HepG2 (cell line): ENCODE measurements around the gene NOSIP. TPM values are rescaled to one million over a fixed set of nuclear protein-coding genes. Genes with fewer than 3 reads are reported as not detected.

Source experiments
- ASH2L ChIP-seq: fragments of 300-600, 200-600 bp; sonication (generic); IDR thresholded peaks from 2 replicates; pipeline ENCODE4 v1.7.0; 2017; ENCODE audit warnings: low read depth, mild to moderate bottlenecking, moderate library complexity, mixed read lengths, low read length; ENCODE audit not compliant: insufficient read length
- CREB1 ChIP-seq, 2 experiments: fragments of 450-650 bp in 1 of 2; IDR thresholded peaks; 2 replicates each; pipeline ENCODE4 v1.6.1; 2016 to 2017; ENCODE audit warnings: control low read depth in 1 of 2, mild to moderate bottlenecking in 1 of 2, missing compliant biosample characterization in 1 of 2, missing genetic modification characterization in 1 of 2
- FOXK1 ChIP-seq: sonication (generic); formaldehyde crosslinking; IDR thresholded peaks from 2 replicates; pipeline ENCODE4 v1.4.0; 2020; ENCODE audit warnings: low read depth, missing genetic modification reagents, borderline replicate concordance
- HDAC6 ChIP-seq: fragments of 200-600 bp; sonication (generic); IDR thresholded peaks from 2 replicates; pipeline ENCODE4 v1.7.0; 2017; ENCODE audit warnings: mild to moderate bottlenecking, antibody characterized with exemption, low read length, low read depth
- IRF2 ChIP-seq: IDR thresholded peaks from 2 replicates; pipeline ENCODE4 v1.6.1; 2018; ENCODE audit warnings: missing genetic modification reagents, missing compliant biosample characterization
- JUND ChIP-seq: sonication (generic); formaldehyde crosslinking; IDR thresholded peaks from 2 replicates; pipeline ENCODE4 v1.8.0; 2022; ENCODE audit warnings: mild to moderate bottlenecking, missing genetic modification reagents
- KLF12 ChIP-seq: sonication (generic); formaldehyde crosslinking; IDR thresholded peaks from 2 replicates; pipeline ENCODE4 v1.4.0; 2020; ENCODE audit warnings: missing genetic modification reagents, borderline replicate concordance
- MYC ChIP-seq: sonication (generic); formaldehyde crosslinking; IDR thresholded peaks from 2 replicates; pipeline ENCODE4 v1.9.0; 2021; ENCODE audit warnings: missing genetic modification reagents, borderline replicate concordance
- NFKBIZ ChIP-seq: IDR thresholded peaks from 2 replicates; pipeline ENCODE4 v1.6.1; 2018; ENCODE audit warnings: missing genetic modification reagents, missing compliant biosample characterization
- PAX8 ChIP-seq: sonication (generic); formaldehyde crosslinking; IDR thresholded peaks from 2 replicates; pipeline ENCODE4 v1.8.0; 2022; ENCODE audit warnings: mild to moderate bottlenecking, missing genetic modification reagents, borderline replicate concordance
- RBM22 ChIP-seq: fragments of 200-400 bp; formaldehyde crosslinking; optimal IDR thresholded peaks from 2 replicates; pipeline ENCODE3; 2017; ENCODE audit warnings: mild to moderate bottlenecking, low read length, moderate library complexity
- REL ChIP-seq: sonication (generic); formaldehyde crosslinking; conservative IDR thresholded peaks from 2 replicates; pipeline ENCODE4 v1.8.0; 2022; ENCODE audit warnings: mild to moderate bottlenecking, missing genetic modification reagents, moderate library complexity
- REXO4 ChIP-seq: sonication (generic); formaldehyde crosslinking; IDR thresholded peaks from 2 replicates; pipeline ENCODE4 v1.8.0; 2022; ENCODE audit warnings: missing genetic modification reagents, mild to moderate bottlenecking, borderline replicate concordance
- SMAD3 ChIP-seq: sonication (generic); formaldehyde crosslinking; IDR thresholded peaks from 2 replicates; pipeline ENCODE4 v1.4.0; 2020; ENCODE audit warnings: missing genetic modification reagents
- YEATS2 ChIP-seq: sonication (generic); formaldehyde crosslinking; IDR thresholded peaks from 2 replicates; pipeline ENCODE4 v1.4.0; 2020; ENCODE audit warnings: missing genetic modification reagents, borderline replicate concordance
- ZBTB49 ChIP-seq: sonication (generic); formaldehyde crosslinking; IDR thresholded peaks from 2 replicates; pipeline ENCODE4 v1.4.0; 2020; ENCODE audit warnings: missing genetic modification reagents, borderline replicate concordance
- ZNF20 ChIP-seq: sonication (generic); formaldehyde crosslinking; IDR thresholded peaks from 2 replicates; pipeline ENCODE4 v1.4.0; 2020; ENCODE audit warnings: mild to moderate bottlenecking, moderate library complexity, missing genetic modification reagents
- ZNF251 ChIP-seq: sonication (generic); formaldehyde crosslinking; IDR thresholded peaks from 2 replicates; pipeline ENCODE4 v1.9.0; 2021; ENCODE audit warnings: mild to moderate bottlenecking, missing genetic modification reagents
- ZNF256 ChIP-seq: sonication (generic); formaldehyde crosslinking; conservative IDR thresholded peaks from 2 replicates; pipeline ENCODE4 v1.4.0; 2020; ENCODE audit warnings: missing genetic modification reagents
- ZNF280D ChIP-seq: sonication (generic); formaldehyde crosslinking; IDR thresholded peaks from 2 replicates; pipeline ENCODE4 v1.5.1; 2020; ENCODE audit warnings: mild to moderate bottlenecking, missing genetic modification reagents
- polyA plus RNA-seq, 8 experiments: library from polyadenylated mRNA; depleted of rRNA in 3 of 8; stranded (reverse) in 7 of 8; unstranded in 1 of 8; fragments of >200 nt; fragmentation: Illumina TruSeq in 4 of 8; extraction: Trizol in 4 of 8; gene quantifications; 2 replicates each; pipeline versions ENCODE4 v1.2.1 to v1.2.3, GENCODE V29; 2011 to 2016; ENCODE audit warnings: low read depth in 4 of 8, missing spikeins in 1 of 8, mixed read lengths in 1 of 8; ENCODE audit not compliant: insufficient read depth in 1 of 8
- total RNA-seq, 5 experiments: library from RNA; depleted of rRNA; stranded (reverse); fragments of >200 nt; fragmentation: Illumina TruSeq; extraction: Trizol; gene quantifications; 2 replicates each; pipeline ENCODE4 v1.2.3, GENCODE V29; 2016; ENCODE audit warnings: low read depth in 1 of 5
- TF ChIP-seq, protein P1 (sequence below): sonication (generic); formaldehyde crosslinking; IDR thresholded peaks from 2 replicates; pipeline ENCODE4 v1.8.1; 2023; ENCODE audit warnings: missing genetic modification reagents, mild to moderate bottlenecking, borderline replicate concordance
- TF ChIP-seq, protein P2 (sequence below): sonication (generic); formaldehyde crosslinking; IDR thresholded peaks from 2 replicates; pipeline ENCODE4 v1.4.0; 2020; ENCODE audit warnings: missing genetic modification reagents

NOSIP gene
- total and polyA plus RNA-seq, 2 of the 13 experiments (the other 11 are each of a cell fraction or from before 2014, with no cell fraction given) = 54.3 to 78.0 TPM

DNA sequence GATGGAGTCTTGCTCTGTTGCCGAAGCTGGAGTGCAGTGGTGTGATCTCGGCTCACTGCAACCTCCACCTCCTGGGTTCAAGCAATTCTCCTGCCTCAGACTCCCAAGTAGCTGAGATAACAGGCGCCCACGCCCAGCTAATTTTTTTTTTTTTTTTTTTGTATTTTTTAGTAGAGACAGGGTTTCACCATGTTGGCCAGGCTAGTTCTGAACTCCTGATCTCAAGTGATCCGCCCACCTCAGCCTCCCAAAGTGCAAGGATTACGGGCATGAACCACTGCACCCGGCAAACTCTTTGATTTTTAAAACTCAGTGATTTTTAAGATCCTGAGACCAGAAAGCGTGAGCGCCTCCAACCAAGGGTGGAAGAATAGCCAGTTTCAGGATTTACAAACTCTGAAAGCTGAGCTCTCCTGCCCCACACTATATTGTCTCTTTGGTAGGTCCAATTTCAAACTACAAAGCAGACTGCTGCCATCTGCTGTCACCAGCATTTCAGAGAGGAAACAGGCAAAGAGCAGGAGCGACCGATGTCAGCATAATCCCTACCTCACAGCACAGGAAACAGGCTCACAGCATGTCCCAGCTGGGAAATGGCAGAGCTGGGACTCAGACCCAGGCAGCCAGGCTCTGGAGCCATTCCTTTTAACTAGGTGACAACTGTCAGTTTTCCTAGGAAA is 9.2 kb downstream of the NOSIP start (continued):
- TF ChIP-seq HDAC6 (no peak), ZNF20 (no peak), CREB1 (IDR thresholded peaks at IDR 0.05) (no peak), CREB1 (CRISPR knock-in tag; IDR thresholded peaks at IDR 0.05) (no peak), YEATS2 (CRISPR knock-in tag) (no peak; the same call in 1 of the 2 replicates), FOXK1 (CRISPR knock-in tag) (peak; percentile 36; the same call in 1 of the 2 replicates), RBM22 (no peak), NFKBIZ (CRISPR knock-in tag) (no peak), REL (CRISPR knock-in tag) (no peak), REXO4 (CRISPR knock-in tag) (no peak), ZNF256 (no peak), MYC (CRISPR knock-in tag) (no peak), ZNF251 (CRISPR knock-in tag) (no peak), ZBTB49 (CRISPR knock-in tag) (no peak), ZNF280D (CRISPR knock-in tag) (no peak), SMAD3 (no peak; the same call in 1 of the 2 replicates), ASH2L (peak; percentile 20), PAX8 (no peak), IRF2 (CRISPR knock-in tag) (no peak), KLF12 (no peak), JUND (CRISPR knock-in tag) (no peak)
- TF ChIP-seq, protein P1, sequence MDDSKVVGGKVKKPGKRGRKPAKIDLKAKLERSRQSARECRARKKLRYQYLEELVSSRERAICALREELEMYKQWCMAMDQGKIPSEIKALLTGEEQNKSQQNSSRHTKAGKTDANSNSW = no peak
- TF ChIP-seq, protein P2, sequence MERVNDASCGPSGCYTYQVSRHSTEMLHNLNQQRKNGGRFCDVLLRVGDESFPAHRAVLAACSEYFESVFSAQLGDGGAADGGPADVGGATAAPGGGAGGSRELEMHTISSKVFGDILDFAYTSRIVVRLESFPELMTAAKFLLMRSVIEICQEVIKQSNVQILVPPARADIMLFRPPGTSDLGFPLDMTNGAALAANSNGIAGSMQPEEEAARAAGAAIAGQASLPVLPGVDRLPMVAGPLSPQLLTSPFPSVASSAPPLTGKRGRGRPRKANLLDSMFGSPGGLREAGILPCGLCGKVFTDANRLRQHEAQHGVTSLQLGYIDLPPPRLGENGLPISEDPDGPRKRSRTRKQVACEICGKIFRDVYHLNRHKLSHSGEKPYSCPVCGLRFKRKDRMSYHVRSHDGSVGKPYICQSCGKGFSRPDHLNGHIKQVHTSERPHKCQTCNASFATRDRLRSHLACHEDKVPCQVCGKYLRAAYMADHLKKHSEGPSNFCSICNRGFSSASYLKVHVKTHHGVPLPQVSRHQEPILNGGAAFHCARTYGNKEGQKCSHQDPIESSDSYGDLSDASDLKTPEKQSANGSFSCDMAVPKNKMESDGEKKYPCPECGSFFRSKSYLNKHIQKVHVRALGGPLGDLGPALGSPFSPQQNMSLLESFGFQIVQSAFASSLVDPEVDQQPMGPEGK (CRISPR knock-in tag) = 0 out of 2 replicates have a peak, but pooled peaks have one; percentile 18
